C1 segment of cervical spinal cord (tissue), 14 donors: Measurements from ENCODE around the gene ZYG11B.
"Not testable (repeated sequence)": the region's sequence is repeated elsewhere in the genome, so short reads cannot be mapped to it uniquely, and the experiment has no call there.

ENCODE experiments used
- DNase-seq, 14 donors: peaks; one replicate each; lab custom pipeline; 2025; lab: John Stamatoyannopoulos, UW

Gene ZYG11B

DNA sequence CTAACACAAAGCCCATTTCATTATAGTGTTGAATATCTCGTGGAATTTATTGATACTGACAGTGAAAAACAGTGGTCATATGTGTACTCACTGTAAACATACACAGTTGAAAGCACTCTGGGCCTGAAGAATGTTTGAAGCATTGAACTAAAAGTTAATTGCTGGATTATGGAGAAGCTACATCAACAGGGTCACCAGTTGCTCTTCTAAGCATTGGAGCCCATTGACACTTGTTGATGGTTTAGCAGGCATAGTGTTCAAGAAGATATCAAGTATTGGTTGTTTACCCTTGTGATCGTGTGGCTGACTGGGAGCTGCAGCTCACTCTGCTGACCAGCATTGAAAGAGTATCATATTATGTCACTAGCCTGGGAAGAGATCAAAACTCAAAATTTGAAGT, 126.6 kb downstream of the ZYG11B start:
- DNase-seq, result no peak

DNA sequence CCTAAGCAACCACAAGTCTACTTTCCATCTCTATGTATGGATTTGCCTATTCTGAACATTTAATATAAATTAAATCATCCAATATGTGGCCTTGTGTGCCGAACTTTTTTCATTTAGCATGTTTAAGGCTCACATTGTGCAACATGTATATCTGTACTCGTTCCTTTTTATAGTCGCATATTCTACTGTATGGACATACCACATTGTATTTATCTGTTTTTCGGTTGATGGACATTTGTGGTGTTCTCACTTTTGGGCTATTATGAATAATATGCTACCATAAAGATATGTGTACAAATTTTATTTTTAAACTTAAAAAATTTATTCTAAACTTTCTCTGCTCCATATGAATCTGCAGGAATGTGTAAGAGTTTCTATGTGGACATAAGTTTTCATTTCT, 129.3 kb downstream of the ZYG11B start:
- DNase-seq, result no peak

DNA sequence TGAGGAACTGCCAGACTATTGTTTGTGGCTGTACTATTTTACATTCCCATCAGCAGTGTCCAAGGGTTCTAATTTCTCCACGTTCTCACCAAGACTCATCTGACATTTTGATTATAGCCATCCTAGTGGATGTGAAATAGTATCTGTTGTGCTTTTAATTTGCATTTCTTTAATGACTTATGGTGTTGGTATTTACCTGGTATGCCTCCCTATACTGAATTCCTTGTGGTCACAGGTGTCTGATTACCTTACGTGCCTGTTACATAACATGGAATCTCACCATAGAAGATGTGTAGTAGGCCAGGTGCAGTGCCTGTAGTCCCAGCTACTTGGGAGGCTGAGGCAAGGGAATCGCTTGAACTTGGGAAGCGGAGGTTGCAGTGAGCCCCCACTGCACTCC, 129.8 kb downstream of the ZYG11B start:
- DNase-seq, result no peak

DNA sequence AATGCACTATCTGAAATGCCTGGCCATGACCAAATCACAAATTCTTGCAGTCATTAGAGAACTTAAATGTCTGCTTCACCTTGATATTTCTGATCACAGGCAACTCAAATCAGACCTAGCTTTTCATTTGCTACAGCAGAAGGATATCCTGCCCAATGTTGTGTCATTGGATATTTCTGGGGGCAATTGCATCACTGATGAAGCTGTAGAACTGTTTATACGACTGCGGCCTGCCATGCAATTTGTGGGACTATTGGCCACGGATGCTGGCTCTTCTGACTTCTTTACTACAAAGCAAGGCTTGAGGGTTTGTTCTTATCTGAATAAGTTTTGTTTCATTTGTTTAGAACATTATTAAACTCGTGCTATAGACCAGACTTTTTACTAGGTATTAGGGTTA, 131.2 kb downstream of the ZYG11B start:
- no peak for DNase-seq

DNA sequence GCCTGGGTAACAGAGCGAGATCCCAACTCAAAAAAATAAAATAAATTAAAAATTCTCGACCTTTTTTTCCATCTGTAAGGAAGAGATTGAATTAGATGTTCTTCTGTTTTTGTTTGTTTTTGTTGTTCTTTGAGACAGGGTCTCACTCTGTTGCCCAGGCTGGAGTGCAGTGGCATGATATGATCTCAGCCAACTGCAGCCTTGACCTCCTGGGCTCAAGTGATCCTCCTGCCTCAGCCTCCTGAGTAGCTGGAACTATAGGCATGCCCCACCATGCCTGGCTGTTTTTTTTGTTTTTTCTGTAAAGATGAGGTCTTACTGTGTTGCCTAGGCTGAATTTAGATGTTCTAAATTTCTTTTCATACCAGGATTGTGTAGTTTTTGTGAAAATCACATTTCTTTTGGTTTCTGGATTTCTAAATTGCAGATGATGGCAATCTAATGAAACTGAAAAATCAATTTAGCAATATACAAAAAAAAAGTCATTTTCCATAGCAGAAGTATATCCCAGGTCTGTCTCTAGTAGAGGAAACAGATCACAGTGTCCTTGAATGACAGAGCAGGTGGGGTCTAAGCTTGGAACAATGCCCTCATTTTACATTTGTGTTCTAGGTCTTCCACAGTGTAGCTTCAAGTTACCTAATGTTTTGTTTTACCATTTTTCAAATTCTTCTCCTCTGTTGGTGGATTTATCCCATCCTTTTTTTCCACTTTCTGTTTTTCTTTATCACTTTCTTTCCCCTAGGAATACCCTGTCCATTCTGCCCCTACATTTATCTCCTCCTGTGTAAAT, 136.6 kb downstream of the ZYG11B start:
- DNase-seq, result no peak

DNA sequence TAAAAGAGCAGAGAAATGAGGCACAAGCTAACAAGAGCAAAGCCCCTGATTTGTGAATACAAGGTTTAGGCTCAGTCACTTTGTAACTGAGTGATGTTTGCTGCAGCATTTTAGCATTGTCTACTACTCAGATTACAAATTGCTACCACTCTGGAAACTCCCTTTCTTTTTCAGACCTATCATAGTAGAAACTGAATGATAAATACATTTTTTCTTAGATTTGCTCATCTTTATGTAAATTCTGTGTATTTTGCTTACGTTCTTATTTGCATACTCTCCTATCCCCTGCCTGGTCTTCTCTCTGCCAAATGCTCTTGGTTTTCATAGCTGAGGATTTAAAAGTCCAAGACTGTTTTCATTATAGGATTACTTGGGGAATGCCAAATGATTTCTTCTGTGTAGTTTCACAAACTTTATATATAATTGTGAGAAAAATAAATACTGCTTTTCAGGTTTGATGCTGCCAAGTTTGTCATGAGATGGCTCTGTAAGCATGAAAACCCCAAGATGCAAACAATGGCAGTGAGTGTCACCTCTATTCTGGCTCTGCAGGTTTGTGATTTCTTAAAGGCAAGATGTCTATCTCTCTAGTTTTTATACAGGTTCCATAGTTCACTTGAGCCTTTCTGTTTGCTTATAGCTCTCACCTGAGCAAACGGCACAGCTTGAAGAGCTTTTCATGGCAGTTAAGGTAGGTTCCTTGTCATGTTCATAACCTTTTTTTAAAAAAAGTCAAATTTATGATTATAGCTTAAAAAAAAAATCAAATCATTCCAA, 141.0 kb downstream of the ZYG11B start:
- DNase-seq, result no peak

DNA sequence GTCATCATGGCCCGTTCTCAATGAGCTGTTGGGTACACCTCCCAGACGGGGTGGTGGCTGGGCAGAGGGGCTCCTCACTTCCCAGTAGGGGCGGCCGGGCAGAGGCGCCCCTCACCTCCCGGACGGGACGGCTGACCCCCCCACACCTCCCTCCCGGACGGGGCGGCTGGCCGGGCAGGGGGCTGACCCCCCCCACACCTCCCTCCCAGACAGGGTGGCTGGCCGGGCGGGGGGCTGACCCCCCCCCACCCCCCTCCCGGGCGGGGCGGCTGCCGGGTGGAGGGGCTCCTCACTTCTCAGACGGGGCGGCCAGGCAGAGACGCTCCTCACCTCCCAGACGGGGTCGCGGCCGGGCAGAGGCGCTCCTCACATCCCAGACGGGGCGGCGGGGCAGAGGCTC, 143.5 kb downstream of the ZYG11B start:
- DNase-seq, result not testable (repeated sequence)

DNA sequence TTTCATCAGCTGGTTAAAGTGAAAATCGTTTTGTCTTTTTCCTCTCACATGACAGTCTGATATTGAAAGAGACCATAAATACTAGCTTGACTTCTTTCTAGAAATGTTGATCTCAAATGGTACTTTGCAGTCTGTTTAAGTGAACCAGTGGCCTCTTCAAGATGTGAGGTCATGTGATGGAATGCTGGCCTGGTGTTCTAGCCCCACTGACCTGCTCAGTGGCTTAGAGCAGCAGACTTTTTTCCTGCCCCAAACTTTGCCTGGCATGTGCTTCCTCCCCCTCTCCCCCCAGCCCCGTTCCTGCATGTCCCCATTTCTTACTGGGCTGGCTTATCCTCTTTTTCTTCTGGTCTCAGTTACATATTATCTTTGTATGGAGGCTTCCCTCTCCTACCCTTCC, 150.6 kb downstream of the ZYG11B start:
- no peak for DNase-seq
